ENCODE results near the gene RAMP3. TPM values are rescaled to one million over a fixed set of nuclear protein-coding genes. Genes with fewer than 3 reads are reported as not detected.

RAMP3 gene
- polyA plus RNA-seq, 3 donors = not detected

- H3K36me3 Mint-ChIP-seq = no peaks in the 10 kb centered on the region
Observed at GRCh38 chr7:45225311-45225947, 67.8 kb downstream of the RAMP3 start.

DNA sequence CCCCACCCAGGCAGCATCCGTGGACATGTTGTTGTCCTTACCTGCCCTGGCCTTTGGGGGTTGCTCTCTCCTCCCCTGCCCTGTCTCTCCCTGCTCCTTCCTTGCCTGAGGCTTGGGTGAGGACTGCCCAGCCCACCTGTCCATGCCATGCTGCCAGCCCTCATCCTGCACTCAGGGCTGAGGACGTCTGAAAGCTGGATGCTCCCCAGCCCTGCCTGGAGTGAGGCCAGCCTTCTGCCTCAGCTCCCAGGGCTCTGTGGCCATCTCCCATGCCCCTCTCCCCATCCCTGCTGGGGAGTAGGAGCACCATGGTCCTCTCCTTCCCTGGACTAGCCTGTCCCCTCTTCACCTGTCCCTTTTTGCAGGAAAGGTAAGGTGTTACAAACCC is 68.4 kb downstream of the RAMP3 start:
- DNase-seq = no peak
- 79% methylated on average over 2 of the region's 2 CpGs for WGBS (ENCODE audit: insufficient coverage)
- no peak overlapping the region for H3K27ac Mint-ChIP-seq
- Histone ChIP-seq H3K9me3 (replicated peaks in 1 of 2; ENCODE audit: control insufficient read depth in 1 of 2, insufficient read depth in 1 of 2, low read length in 2 of 2) (no peaks in the 10 kb centered on the region), H3K27ac (ENCODE audit: low read depth in 1 of 2, low read length in 2 of 2) (no peak overlapping the region), H3K27me3 (ENCODE audit: control insufficient read depth in 2 of 2, insufficient read depth in 2 of 2, low read length in 2 of 2) (no peaks in the 10 kb centered on the region), H3K36me3 (replicated peaks in 1 of 2; ENCODE audit: control insufficient read depth in 1 of 2, insufficient read depth in 2 of 2, low read length in 2 of 2) (no peaks in the 10 kb centered on the region), H2AFZ (ENCODE audit: insufficient read depth, low read depth, low read length, poor library complexity, severe bottlenecking) (no peak overlapping the region), H3K4me1 (ENCODE audit: control insufficient read depth in 1 of 2, insufficient read depth in 2 of 2, low read length in 2 of 2) (no peaks in the 10 kb centered on the region), H3K4me3 (replicated peaks in 1 of 3; ENCODE audit: low read depth in 2 of 3, low read length in 3 of 3) (no peak overlapping the region), H4K20me1 (ENCODE audit: insufficient read depth, low read length) (no peaks in the 10 kb centered on the region), H3K9ac (ENCODE audit: insufficient read depth, low read length, poor library complexity, severe bottlenecking) (no peak overlapping the region), H3K4me2 (replicated peaks; ENCODE audit: extremely low read depth, low read length, poor library complexity, severe bottlenecking) (no peak overlapping the region), H3K79me2 (ENCODE audit: insufficient read depth, low read length) (no peaks in the 10 kb centered on the region)
- TF ChIP-seq, protein P1, sequence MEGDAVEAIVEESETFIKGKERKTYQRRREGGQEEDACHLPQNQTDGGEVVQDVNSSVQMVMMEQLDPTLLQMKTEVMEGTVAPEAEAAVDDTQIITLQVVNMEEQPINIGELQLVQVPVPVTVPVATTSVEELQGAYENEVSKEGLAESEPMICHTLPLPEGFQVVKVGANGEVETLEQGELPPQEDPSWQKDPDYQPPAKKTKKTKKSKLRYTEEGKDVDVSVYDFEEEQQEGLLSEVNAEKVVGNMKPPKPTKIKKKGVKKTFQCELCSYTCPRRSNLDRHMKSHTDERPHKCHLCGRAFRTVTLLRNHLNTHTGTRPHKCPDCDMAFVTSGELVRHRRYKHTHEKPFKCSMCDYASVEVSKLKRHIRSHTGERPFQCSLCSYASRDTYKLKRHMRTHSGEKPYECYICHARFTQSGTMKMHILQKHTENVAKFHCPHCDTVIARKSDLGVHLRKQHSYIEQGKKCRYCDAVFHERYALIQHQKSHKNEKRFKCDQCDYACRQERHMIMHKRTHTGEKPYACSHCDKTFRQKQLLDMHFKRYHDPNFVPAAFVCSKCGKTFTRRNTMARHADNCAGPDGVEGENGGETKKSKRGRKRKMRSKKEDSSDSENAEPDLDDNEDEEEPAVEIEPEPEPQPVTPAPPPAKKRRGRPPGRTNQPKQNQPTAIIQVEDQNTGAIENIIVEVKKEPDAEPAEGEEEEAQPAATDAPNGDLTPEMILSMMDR (IDR thresholded peaks at IDR 0.05) = no peak
- intact Hi-C loops (cut with micrococcal nuclease) = no loop called here
- no peaks in the 10 kb centered on the region for H3K4me1 Mint-ChIP-seq
- no peak overlapping the region for H3K4me3 Mint-ChIP-seq
- H3K36me3 Mint-ChIP-seq = no peaks in the 10 kb centered on the region
- peaks cover 7 to 26% (median 14%) of the 10 kb centered on the region in 3 donors for H3K27me3 Mint-ChIP-seq (ENCODE audit: low read depth in 3 of 3)
- H3K9me3 Mint-ChIP-seq = peaks cover 0 to 1% (median 0%) of the 10 kb centered on the region in 7 donors

More at GRCh38 chr7:45225311-45225947, 67.8 kb downstream of the RAMP3 start:
- no peak overlapping the region for H3K4me3 ChIP-seq (replicated peaks in 1 of 3; ENCODE audit: low read depth in 2 of 3, low read length in 3 of 3)
- peaks cover 0 to 1% (median 0%) of the 10 kb centered on the region in 7 donors for H3K9me3 Mint-ChIP-seq
- H3K4me1 Mint-ChIP-seq = no peaks in the 10 kb centered on the region
- H2AFZ ChIP-seq (ENCODE audit: insufficient read depth, low read depth, low read length, poor library complexity, severe bottlenecking) = no peak overlapping the region
- no peak overlapping the region for H3K27ac ChIP-seq (ENCODE audit: low read depth in 1 of 2, low read length in 2 of 2)
- WGBS (ENCODE audit: insufficient coverage) = 78% methylated on average over 8 of the region's 9 CpGs
- no peaks in the 10 kb centered on the region for H3K36me3 ChIP-seq (replicated peaks in 1 of 2; ENCODE audit: control insufficient read depth in 1 of 2, insufficient read depth in 2 of 2, low read length in 2 of 2)
- H3K4me1 ChIP-seq (ENCODE audit: control insufficient read depth in 1 of 2, insufficient read depth in 2 of 2, low read length in 2 of 2) = no peaks in the 10 kb centered on the region
- H3K79me2 ChIP-seq (ENCODE audit: insufficient read depth, low read length) = no peaks in the 10 kb centered on the region
- H3K27ac Mint-ChIP-seq = no peak overlapping the region
- H3K27me3 Mint-ChIP-seq (ENCODE audit: low read depth in 3 of 3) = peaks cover 7 to 25% (median 14%) of the 10 kb centered on the region in 3 donors
- no peak overlapping the region for H3K9ac ChIP-seq (ENCODE audit: insufficient read depth, low read length, poor library complexity, severe bottlenecking)
- no peak overlapping the region for H3K4me3 Mint-ChIP-seq
- no peaks in the 10 kb centered on the region for H3K27me3 ChIP-seq (ENCODE audit: control insufficient read depth in 2 of 2, insufficient read depth in 2 of 2, low read length in 2 of 2)
- intact Hi-C loops (cut with micrococcal nuclease) = no loop called here
- no peak overlapping the region for H3K4me2 ChIP-seq (replicated peaks; ENCODE audit: extremely low read depth, low read length, poor library complexity, severe bottlenecking)
- DNase-seq = no peak
- no peaks in the 10 kb centered on the region for H4K20me1 ChIP-seq (ENCODE audit: insufficient read depth, low read length)
- no peaks in the 10 kb centered on the region for H3K9me3 ChIP-seq (replicated peaks in 1 of 2; ENCODE audit: control insufficient read depth in 1 of 2, insufficient read depth in 1 of 2, low read length in 2 of 2)
- TF ChIP-seq, protein P1 (IDR thresholded peaks at IDR 0.05) = no peak
